NCI-H2107 (cell line): ENCODE data around the gene DNAJB14.
"Not testable (repeated sequence)": the region's sequence is repeated elsewhere in the genome, so short reads cannot be mapped to it uniquely, and the experiment has no call there.

ENCODE experiments used
- DNase-seq: peaks from one replicate; lab custom pipeline; 2025; lab: John Stamatoyannopoulos, UW

Gene DNAJB14

GRCh38 chr4:99946356-99947189, at the start of gene DNAJB14:
TSS of gene DNAJB14 (minus strand) at chr4:99946618. CDS start at chr4:99946571, 47 bp downstream.
- DNase-seq = peak; percentile 25

DNA sequence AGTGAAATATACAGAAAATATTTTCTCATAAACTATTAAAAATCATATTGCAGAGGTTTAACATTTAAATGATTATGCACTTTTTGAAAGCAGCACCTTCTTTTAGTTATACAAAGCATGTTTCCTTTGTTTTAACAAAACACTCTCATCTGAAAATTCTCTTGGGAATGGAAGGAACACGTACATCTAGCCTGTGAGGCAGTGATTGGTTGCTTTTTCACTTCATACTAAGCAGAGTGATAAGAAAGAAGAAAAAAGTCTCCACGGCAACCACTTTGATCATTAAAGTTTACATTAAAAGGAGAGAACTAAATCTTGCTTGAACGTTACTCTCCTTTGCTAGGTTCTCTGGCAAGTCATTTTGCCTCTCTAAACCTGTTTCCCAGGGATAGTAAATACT, 45.3 kb upstream of the DNAJB14 start:
- DNase-seq = no peak

GRCh38 chr4:99987681-99988080, 41.3 kb upstream of the DNAJB14 start:
- DNase-seq = no peak

GRCh38 chr4:99986792-99987191, 40.4 kb upstream of the DNAJB14 start:
- DNase-seq = no peak

DNA sequence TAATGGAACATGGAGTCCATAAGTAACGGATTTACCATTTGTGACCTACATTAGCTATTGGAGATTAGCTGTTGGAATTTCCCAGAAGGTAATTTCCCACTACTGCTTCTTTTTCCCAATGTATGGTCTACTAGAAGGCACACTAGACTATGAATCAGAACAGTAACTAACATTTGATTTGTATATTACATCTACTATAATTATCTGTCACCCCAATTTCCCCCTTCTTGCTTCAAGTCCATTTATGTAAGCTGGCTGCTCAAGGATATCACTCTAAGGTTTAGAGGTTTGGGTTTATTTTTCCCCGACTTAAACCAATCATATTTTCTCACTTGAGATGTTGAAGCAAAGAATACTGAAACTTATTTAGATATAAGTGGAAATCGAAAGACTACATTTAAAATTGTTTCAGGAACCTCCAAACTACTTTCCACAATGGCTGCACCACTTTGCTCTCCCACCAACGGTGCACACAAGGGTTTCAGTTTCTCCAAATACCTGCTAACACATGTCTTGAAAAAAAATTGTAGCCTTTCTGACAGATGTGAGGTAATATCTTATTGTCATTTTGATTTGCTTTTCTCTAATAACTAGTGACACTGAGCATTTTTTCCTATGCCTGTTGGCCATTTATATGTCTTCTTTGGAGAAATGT, 37.0 kb upstream of the DNAJB14 start:
- DNase-seq = no peak

GRCh38 chr4:99979872-99980271, 33.5 kb upstream of the DNAJB14 start:
- DNase-seq = no peak

- no peak for DNase-seq
Observed at GRCh38 chr4:99971453-99972111, 25.2 kb upstream of the DNAJB14 start.

DNA sequence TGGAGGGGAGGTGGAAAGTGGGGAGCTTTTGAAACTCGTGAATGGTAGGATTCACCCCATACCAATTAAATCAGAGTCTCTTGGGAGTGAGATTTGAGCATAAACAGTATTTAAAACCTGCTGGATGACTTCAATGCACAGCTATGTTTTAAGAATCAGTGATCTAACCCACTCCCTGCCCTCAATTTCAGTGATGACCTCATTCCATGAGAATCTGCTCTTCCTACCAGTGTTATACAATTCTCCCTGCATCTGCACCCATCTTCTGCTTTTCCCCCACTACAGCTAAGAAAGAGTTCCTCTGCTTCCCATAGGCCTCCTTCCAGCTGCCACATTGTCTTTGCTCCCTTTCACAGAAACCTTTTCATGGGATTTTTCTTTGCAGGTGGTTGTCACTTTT, 21.9 kb upstream of the DNAJB14 start:
- DNase-seq = no peak

DNA sequence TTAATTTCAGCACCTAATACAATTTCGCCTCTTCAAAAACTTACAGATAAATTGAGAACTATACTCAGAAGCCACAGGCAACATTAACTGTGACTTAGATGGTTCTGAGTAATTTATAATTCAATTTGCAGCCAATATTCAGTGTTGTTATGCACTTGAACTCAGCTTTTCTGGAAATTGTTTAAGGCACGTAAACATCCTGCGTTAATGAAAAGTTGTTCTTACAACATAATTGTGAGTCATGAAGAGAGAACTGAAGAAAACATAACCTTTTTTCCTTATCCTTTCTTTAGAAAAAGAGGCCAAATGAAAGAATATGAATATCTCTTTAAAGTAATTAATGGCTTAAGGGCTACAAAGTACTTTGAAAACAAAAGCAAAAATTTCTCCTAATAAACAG, 20.3 kb upstream of the DNAJB14 start:
- no peak for DNase-seq

DNA sequence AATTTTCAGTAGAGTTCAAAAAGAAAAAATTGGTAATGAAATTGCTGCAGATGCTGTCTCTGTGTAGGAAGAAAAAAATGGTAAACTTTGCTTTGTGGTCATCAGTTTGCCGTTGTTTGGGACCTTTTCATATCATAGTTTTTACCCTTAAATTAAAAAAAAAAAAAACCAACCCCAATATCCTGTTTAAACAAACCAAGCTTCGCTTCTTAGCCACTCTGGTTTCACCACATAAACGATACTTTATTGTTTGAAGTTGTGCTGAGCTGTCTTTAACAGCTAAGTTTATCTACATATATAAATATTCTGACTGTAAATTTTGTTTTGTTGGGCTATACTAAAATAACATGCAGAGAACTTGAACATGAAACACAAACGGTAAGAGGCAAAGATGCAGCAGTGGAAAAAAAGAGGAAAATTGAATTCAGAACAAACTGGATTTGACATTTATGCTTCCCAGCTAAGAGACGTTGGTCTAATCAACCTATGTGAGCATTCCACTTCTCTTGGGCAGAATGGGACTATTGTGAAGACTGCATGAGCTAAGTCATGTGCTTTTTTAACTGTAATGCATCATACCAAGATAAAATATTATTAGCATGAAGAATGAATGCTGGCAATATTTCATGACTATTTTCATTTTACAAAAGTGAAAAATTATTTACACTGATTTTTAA, 19.4 kb upstream of the DNAJB14 start:
- DNase-seq = no peak

- DNase-seq = no peak
Observed at GRCh38 chr4:99965173-99965572, 18.8 kb upstream of the DNAJB14 start.

- no peak for DNase-seq
Observed at GRCh38 chr4:99961711-99962110, 15.3 kb upstream of the DNAJB14 start.

DNA sequence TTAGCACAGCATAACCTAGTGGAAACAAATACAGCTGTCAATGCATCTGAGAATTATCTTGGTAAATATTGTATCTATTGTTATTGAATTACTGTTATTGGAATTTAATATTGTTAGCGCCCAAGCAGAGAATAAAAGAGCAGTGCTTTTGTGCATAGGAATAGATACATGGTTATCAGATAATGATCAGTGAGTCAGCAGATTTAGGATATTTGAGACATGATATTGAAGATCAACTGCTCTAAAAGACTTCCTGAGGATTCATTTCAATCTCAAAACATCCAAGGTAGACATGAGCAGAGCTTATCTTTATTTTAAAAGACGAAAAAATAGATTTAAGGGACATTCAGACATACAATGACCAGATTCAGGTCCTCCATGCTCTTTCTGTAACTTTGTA, 14.2 kb upstream of the DNAJB14 start:
- DNase-seq = no peak

GRCh38 chr4:99958207-99958606, 11.8 kb upstream of the DNAJB14 start:
- DNase-seq = not testable (repeated sequence)

DNA sequence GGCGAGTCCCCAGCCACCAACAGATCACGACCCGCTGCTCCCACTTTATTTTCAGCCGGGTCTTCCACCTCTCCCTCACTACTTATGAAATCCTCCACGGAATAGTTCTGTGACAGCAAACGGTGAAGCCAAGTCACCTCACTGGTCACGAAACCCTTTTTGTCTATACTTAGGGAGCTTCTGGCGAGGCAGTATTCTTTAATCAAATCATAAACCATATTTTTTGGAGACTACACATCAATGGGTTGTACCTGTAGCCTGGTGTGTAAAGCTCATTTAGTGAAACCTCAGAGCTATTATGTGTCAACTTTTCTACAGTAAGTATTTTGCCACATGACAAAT, 4.5 kb upstream of the DNAJB14 start:
- no peak for DNase-seq

GRCh38 chr4:99949999-99950912, 3.8 kb upstream of the DNAJB14 start, which contains the start of gene H2AZ1:
TSS of gene H2AZ1 (minus strand) at chr4:99950275. CDS start at chr4:99950170, 105 bp downstream.
- peak; percentile 89 for DNase-seq

DNA sequence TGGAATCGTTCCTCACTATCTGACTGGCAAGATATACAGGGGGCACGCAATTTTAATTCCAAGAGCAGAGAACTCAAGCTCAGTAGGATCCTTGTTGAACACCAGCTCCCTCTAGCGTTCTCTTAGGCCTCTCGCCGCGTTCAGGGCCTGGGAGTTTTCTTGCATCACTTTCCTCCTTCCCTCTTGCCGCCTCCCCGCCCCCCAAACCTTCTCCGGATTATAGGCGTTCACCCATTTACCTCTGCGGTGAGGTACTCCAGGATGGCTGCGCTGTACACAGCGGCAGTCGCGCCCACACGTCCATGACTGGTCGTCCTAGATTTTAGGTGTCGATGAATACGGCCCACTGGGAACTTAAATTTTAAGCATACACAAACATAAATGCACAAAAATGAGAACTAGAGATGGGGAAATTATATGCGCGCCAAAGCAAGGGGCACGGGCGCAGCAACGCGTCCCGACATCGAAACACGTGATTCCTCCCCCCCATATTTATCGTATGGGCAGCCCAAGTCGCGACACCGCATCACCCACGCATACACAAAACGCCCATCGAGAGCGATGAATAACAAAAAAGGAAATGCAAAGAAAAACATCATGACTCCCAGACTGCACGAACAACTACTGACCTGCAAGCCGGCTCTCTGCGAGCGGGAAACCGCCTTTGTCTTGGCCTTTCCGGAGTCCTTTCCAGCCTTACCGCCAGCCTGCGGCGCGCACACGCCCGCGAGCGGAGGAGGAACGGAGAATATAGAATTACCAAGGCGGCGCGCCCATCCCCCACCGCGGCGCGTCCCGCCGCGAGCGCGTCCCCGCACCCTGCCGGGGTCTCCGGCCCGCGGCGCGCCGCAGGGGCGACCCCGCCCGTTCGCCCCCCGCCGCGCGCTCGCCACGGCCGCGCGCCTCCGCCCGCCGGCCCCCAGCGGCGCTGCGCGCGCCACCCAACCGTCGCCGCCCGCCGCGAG, 2.9 kb upstream of the DNAJB14 start:
- peak; percentile 58 for DNase-seq

- no peak for DNase-seq
Observed at GRCh38 chr4:99947608-99948007, 1.2 kb upstream of the DNAJB14 start.

- DNase-seq = no peak
Observed at GRCh38 chr4:99947190-99947578, 766 bp upstream of the DNAJB14 start.

- no peak for DNase-seq
Observed at GRCh38 chr4:99945718-99946355, 581 bp downstream of the DNAJB14 start.
